Right renal cortex interstitium (tissue), 3 donors: Measurements from ENCODE around the gene PRDM16. TPM values are rescaled to one million over a fixed set of nuclear protein-coding genes. Genes with fewer than 3 reads are reported as not detected.

Experiments used
- DNase-seq, 3 donors: peaks; one replicate each; pipeline ENCODE4 v3.0.0-alpha.2; 2013; ENCODE audit warnings: low read depth in 3 of 3, low spot score in 2 of 3
- polyA plus RNA-seq, 3 donors: library from polyadenylated mRNA; unstranded; fragments of 120-200 nt; gene quantifications; one replicate each; pipeline ENCODE4 v1.2.1, GENCODE V29; 2013; ENCODE audit not compliant: insufficient read length in 3 of 3

The PRDM16 gene
- polyA plus RNA-seq, 3 donors: 4.8 to 6.6 (median 6.4) TPM

DNA sequence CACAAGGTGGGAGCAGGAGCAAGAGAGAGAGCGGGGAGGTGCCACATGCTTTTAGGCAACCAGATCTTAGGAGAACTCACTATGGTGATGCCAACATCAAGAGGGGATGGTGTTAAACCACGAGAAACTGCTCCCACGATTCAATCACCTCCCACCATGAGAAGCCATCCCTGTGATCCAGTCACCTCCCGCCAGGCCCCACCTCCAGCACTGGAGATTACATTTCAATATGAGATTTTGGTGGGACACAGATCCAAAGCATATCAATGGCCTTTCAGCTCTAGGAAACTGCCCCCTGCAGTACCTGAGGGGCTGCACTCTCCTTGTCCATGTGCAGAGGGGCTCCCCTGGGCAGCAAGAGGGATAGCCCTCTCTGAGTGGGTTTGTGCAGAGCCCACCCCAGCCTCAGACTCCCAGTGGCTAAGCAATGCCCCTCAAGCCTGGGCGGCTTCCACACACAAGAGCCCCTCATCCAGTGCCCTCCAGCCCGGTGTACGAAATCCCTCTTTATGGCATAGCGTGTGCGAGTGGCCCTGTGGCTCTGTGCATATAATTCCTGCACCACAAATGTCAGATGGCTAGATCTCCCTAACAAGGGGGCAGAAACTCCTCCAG is 15.5 kb upstream of the PRDM16 start:
- no peak for DNase-seq

DNA sequence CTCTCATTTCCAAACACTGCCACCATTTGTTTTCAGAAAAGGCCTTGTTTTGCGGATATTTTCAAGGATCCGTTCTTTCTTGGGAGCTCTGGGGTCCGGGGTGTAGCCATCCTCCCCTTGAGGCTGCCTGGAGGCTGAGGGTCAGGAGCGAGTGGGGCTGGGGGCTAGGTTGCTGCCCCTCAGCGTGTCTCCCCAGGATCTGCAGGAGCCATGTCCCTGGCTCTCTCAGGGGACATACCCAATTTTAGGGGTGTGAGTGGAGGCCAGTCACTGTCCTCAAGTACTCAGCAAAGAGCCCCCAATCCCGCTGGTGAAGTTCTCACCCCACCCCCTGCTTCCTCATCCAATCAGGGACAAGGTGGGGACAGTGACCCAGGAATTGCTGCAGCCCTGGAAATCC is 15.0 kb upstream of the PRDM16 start:
- DNase-seq: no peak

GRCh38 chr1:3054474-3054873 is 14.5 kb upstream of the PRDM16 start:
- no peak for DNase-seq

- DNase-seq: no peak
Measured at GRCh38 chr1:3055051-3055450, 14.0 kb upstream of the PRDM16 start.

DNA sequence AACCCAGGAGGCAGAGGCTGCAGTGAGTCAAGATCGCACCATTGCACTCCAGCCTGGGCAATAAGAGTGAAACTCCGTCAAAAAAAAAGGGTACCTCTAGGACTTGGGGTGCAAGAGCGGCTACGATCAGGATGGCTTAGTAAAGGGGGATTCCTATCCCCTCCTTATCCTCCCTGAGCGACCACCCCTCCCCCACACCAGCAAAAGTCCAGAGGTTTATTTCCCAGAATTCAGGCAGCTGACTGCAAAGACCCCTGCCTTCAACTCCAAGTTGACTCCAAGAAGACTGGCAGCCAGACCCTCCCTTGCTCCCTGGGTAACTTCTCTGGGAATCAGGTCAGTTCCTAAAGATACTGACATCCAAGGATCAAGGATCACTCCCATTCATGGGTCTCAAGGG is 12.4 kb upstream of the PRDM16 start:
- DNase-seq: no peak

GRCh38 chr1:3058263-3059030 is 10.6 kb upstream of the PRDM16 start:
- DNase-seq: no peak

- no peak for DNase-seq
Measured at GRCh38 chr1:3060127-3060526, 8.9 kb upstream of the PRDM16 start.

GRCh38 chr1:3060601-3061551 is 8.1 kb upstream of the PRDM16 start:
- no peak for DNase-seq

DNA sequence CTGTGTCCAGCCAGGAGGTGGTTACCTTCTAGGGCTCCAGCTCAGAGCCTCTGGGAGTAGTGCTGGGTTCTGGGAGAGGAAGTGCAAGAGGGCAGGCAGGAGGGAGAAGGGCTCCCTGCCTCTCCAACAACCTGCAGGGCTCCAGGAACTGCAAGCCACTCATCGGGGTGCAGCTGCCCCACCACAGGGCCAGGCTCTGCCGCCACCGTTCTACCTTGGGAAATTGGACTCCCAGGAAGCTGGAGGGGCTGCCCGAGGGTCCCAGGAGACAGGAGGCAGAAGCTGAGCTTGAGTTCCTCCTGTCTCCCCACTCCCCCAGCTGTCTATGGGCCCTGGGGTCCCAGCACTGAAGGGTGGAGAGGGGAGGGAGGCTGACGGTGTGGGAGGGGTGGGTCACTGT is 7.4 kb upstream of the PRDM16 start:
- no peak for DNase-seq

DNA sequence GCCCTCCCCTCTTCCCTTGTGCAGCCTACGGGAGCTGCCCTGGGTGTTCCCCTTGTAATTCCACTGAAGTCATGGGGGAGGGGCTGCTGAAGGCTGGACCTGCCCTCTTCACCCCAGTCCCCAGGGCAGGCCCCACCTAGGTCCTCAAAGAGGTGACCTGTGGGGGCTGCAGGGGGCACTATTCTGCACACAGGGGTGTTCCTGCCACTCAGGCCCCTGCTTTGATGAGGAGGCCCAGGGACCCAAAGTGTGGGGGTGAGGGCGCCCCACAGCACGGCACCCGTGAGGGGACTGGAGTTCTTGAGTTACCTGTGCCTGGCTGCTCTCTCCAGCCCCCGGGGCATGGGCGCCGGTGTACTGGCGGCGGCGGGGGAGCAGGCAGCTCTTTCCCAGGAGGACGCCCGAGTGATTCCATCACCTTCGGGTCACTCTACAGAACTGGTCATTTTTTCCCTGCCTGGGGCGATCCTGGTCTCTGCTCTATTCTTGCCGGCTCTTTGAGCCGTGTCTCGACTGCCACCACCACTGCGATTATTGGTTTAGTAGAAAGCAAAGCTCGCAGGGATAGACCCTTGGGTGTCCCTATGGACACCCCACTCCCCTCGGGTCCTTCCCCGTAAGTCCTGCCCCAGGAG is 6.9 kb upstream of the PRDM16 start:
- no peak for DNase-seq

- DNase-seq: no peak
Measured at GRCh38 chr1:3062616-3063378, 6.2 kb upstream of the PRDM16 start.

DNA sequence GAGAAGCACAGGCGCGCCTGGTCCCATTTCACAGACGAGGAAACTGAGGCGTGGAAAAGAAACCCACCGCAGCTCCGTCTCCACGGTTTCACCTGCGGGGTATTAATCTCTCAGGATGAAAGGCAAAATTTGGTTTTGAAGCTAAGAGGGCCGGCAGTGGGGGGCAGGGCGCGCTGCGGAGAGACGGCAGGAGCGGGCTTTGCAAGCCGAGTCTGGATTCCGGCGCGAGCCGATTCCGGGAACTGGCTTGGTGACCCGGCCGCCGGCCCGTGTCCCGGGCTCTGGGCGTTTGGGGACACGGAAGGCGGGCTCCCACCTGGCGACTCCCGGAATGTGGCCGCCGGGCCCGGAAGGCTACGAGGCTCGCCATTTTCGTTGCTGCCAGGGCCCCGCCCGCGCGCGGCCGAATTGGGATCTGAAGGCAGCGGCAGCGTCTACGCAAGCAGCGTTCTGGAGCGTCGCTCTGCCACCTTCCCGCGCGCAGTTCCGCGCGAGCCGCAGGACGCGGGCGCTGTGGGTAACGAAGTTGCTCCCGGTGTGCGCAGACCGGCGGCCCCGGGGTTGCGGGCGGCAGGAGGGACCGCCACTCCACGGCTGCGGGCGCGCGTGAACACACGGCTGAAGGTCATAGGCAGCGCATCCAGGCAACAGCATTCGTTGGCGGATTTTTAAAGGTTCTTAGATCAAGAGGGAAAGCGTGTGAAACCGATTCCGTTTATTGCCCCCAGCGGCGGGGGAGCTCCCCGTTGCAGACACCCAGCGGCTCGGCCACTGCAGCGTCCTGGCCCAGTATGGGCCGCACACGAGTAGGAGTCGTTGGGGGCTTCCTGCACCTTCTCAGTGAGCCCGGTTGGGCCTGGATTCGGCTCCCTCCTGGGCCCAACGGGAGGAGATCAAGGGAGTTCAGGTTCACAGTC is 5.4 kb upstream of the PRDM16 start:
- no peak for DNase-seq

DNA sequence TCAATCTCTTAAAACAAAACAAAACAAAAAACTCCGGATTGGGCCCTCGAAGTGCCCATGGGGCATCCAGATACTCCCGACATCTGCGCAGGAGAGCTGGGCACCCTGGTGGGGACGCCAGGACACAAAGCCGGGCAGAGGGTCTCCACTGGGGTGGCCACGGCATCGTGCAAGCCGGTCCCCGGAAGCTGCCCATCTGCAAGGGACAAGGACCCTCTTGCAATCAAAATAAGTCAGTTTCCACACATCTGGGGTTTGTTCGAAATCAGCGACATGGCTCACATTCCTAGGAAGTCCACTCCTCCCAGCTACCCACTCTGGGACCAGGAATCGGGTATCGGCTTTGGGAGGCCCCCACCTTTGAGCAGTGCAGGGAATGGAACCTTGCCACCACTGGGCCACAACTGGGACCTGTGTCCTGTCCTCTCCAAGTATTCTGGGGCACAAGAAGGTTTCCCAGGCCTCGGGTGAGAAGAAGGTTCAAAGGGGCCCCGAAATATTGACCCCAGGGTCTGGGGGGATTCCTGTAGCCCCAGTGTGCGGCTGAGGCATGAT is 4.6 kb upstream of the PRDM16 start:
- no peak for DNase-seq

DNA sequence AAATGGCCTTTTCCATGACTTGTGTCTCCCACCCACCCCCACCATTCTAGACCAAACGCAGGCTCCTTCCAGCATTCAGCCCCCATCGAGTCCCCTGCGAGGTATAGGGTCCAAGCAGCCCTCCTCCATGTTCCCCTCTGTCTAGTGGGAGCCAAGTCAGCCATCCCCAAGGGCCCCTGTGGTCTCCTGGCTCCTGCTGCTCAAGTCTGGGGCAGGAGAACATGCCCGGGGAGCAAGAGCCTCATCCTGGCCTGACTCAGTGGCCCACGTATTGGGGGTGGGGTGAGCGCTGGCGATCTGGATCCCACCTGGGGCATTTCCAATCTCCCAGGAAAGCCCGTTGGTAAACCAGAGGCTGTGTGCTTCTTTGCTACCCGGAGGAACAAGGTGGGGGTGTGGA is 4.1 kb upstream of the PRDM16 start:
- DNase-seq: no peak

DNA sequence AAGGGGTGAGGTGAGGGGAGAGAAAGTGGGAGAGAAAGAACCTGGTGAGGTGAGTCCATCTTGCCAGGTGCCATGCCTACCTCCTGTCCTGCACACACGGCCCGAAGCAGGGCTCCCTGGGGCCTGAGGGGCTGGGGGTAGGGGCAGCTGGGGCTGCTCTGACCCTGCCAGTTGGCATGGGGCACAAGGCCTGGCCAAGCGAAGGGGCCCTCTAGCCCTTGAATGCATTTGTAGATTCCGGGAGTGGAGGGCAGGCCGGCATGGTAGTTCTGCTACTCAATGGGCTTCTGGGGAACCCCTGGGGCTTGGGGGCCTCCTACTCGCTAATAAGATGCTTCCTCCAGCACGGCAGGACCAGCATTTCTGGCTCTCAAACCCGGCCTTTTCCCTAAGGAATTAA is 3.6 kb upstream of the PRDM16 start:
- no peak for DNase-seq

GRCh38 chr1:3065797-3066196 is 3.2 kb upstream of the PRDM16 start:
- no peak for DNase-seq

DNA sequence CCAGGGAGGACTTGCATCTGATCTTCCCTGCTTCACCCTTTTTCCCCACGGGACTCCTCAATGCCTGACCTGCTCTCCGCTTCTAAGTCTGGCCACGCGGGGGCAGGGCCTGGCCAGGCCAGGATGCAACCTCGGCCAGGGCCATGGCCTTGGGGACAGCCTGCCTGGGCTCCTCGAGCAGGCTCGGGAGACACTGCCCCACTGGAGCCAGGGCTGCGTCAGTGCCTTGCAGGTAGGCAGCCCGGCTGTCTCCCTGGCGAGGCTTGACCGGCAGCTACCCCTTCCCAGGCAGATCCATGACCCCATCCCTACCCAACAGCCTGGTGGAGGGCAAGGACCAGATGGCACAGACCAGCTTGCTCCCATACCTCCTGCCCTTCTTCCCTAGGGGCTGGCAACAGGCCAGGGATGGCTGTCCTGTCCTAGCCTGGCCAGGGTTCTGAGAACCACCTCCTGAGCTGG is 2.7 kb upstream of the PRDM16 start:
- DNase-seq: no peak

DNA sequence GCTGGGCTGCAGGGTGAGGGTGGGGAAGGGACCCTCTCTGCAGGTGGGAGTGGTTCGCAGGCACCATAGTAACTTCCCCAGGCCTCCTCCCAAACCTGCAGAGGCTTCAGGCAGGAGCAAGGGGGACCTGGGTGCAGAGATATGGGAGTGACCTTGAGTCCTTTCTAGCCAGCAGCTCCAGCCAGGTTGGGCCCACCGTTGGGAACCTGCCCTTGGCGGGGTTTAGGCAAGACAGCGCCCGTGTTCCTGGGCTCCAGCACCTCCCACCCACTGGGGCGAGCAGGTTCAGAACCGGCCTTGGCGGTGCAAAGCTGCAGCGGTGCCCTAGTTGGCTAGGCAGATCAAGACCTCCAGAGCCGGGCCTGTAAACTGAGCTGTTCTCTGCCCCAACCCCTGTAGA is 2.2 kb upstream of the PRDM16 start:
- no peak for DNase-seq

DNA sequence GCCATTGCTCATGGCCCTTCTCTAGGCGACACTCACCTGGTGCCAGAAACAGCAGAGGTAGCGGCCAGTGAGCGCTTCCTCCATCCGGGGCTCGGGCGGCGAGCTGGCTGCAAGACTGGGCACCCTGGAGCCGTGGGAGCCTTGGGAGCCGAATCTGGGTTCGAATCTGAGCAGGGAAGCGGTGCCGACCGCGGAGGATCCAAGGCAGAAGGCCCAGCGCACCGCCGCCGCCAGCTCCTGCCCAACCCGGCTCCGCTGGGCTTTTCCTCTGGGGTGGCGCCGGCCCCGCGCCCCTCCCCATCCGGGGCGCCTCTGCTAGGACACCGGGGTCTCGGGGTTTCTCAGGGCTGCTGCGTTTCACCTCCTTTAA is 1.7 kb upstream of the PRDM16 start:
- DNase-seq: no peak
